ENCODE results near the gene RNF157. TPM values are rescaled to one million over a fixed set of nuclear protein-coding genes. Genes with fewer than 3 reads are reported as not detected.

Gene RNF157
- total and polyA plus RNA-seq, 2 of the 4 experiments (the other 2 are of a cell fraction): 0.54 to 1.3 TPM

DNA sequence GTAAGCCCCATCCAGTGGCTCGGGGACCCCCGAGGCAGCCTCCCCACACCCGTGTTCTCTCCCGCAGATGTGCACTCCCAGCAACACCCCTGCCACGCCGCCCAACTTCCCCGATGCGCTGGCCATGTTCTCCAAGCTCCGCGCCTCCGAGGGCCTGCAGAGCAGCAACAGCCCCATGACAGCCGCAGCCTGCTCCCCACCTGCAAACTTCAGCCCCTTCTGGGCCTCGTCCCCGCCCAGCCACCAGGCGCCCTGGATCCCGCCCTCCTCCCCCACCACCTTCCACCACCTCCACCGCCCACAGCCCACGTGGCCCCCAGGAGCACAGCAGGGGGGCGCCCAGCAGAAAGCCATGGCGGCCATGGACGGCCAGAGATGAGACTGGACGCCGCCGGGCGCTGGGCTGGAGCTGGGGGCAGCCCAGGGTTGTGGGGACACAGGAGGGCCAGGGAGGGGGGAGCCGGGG is 29.9 kb upstream of the RNF157 start:
- no peak overlapping the region for H2BK5ac ChIP-seq (ENCODE audit: low read depth, low read length, poor library complexity, severe bottlenecking)
- H3K4me3 ChIP-seq (ENCODE audit: insufficient read depth, low read depth, low read length): no peak overlapping the region
- H3K14ac ChIP-seq (replicated peaks; ENCODE audit: low read depth, low read length): no peak overlapping the region
- no peak overlapping the region for H3K27ac ChIP-seq (ENCODE audit: insufficient read depth, low read length)
- H3K4me1 ChIP-seq (ENCODE audit: control insufficient read depth, insufficient read depth, low read length): peaks cover 11% of the 10 kb centered on the region
- no peak overlapping the region for H4K5ac ChIP-seq (ENCODE audit: low read depth, low read length)
- ChIA-PET POLR2A (ENCODE audit: unreplicated experiment) (no interaction called here), CTCF (interaction anchor here (1.7 kb wide), 1 partner anchor 10 kb away, joined by 6 read pairs; no protein-coding TSS in a partner anchor)
- WGBS, 2 experiments (ENCODE audit: extremely low coverage in 2 of 2, insufficient read length in 1 of 2): 100% methylated on average over 2 of the region's 26 CpGs; no CpG with 5 or more reads in 1 of the 2 experiments
- no peak overlapping the region for H4K91ac ChIP-seq (ENCODE audit: insufficient read depth, low read depth, low read length)
- no peaks in the 10 kb centered on the region for H3K27me3 ChIP-seq (ENCODE audit: control insufficient read depth, insufficient read depth, low read length)
- H3K9me3 ChIP-seq (ENCODE audit: control insufficient read depth, insufficient read depth, low read length): no peaks in the 10 kb centered on the region
- dilution Hi-C loops (cut with HindIII; ENCODE audit: low sequenced_read_pairs, unreplicated experiment): no loop called here
- H4K20me1 ChIP-seq (ENCODE audit: insufficient read depth, low read length): no peaks in the 10 kb centered on the region
- in situ Hi-C loops (cut with MboI; ENCODE audit: low sequenced_read_pairs): no loop called here
- H2BK20ac ChIP-seq (ENCODE audit: low read depth, low read length): no peak overlapping the region
- peaks cover 5% of the 10 kb centered on the region; the same call in 1 of the 2 replicates for H3K9me1 ChIP-seq (ENCODE audit: insufficient read depth, low read length)
- no TSS peak for BruUV-seq (replicated peaks)
- H3K23ac ChIP-seq (ENCODE audit: low read depth, low read length): no peak overlapping the region
- H3K9ac ChIP-seq (ENCODE audit: low read depth, low read length): no peak overlapping the region
- peaks cover 32 to 58% of the 10 kb centered on the region in 2 experiments for H3K79me1 ChIP-seq (ENCODE audit: low read depth in 1 of 2, low read length in 2 of 2)
- intact Hi-C loops (cut with micrococcal nuclease): no loop called here
- no peak for DNase-seq
- no peak overlapping the region for H3K56ac ChIP-seq (ENCODE audit: extremely low read depth, insufficient read depth, low read length)
- no peak for ATAC-seq (ENCODE audit: low read depth)
- no peak overlapping the region for H2AK9ac ChIP-seq (replicated peaks; ENCODE audit: low read depth, low read length, poor library complexity)
- no peak overlapping the region for H2BK15ac ChIP-seq (ENCODE audit: low read depth, low read length)
- H3K36me3 ChIP-seq (ENCODE audit: control insufficient read depth, insufficient read depth, low read length): peaks cover 8% of the 10 kb centered on the region
- H2BK120ac ChIP-seq (ENCODE audit: low read depth, low read length): no peak overlapping the region
- TF ChIP-seq FOS (IDR thresholded peaks at IDR 0.05; ENCODE audit: low read depth, low read length): no peak
- no peak for TF ChIP-seq RFX5 (IDR thresholded peaks at IDR 0.05; ENCODE audit: low read depth, low read length)
- no peak for TF ChIP-seq BHLHE40 (IDR thresholded peaks at IDR 0.05; ENCODE audit: low read depth, low read length)
- no peak for TF ChIP-seq CEBPB (IDR thresholded peaks at IDR 0.05; ENCODE audit: low read depth, low read length)
- no peak for TF ChIP-seq RCOR1 (IDR thresholded peaks at IDR 0.05; ENCODE audit: insufficient replicate concordance, low read length)
- no peak for TF ChIP-seq NFE2L2 (IDR thresholded peaks at IDR 0.05; ENCODE audit: low read depth, low read length)
- TF ChIP-seq SMC3 (IDR thresholded peaks at IDR 0.05; ENCODE audit: low read depth, low read length): no peak
- no peak for TF ChIP-seq CHD1 (IDR thresholded peaks at IDR 0.05; ENCODE audit: low read depth, low read length)
- no peak overlapping the region for H3K4ac ChIP-seq (ENCODE audit: low read depth, low read length)
- H3K18ac ChIP-seq (ENCODE audit: low read depth, low read length): no peak overlapping the region
- H2AFZ ChIP-seq (replicated peaks; ENCODE audit: low read length, poor library complexity): no peak overlapping the region
- H3K4me2 ChIP-seq (ENCODE audit: low read depth, low read length): no peak overlapping the region
- no peak overlapping the region for H2AK5ac ChIP-seq (ENCODE audit: low read depth, low read length)
- H4K8ac ChIP-seq (ENCODE audit: low read depth in 2 of 2, low read length in 2 of 2): no peak overlapping the region

Measured in IMR-90 (cell line).